KMS-11 (cell line): Measurements from ENCODE around the gene TSPAN1.

Source experiments
- H2AFZ ChIP-seq: fragments of 200-600 bp; sonication (generic); 2 replicates; pipeline ENCODE4 v1.6.1; 2016; ENCODE audit warnings: antibody characterized with exemption, mixed run types, low read depth
- H3K27ac ChIP-seq: fragments of 200-600 bp; sonication (generic); 2 replicates; pipeline ENCODE4 v1.6.1; 2016; ENCODE audit warnings: mild to moderate bottlenecking, mixed run types
- H3K27me3 ChIP-seq: fragments of 200-600 bp; sonication (generic); 2 replicates; pipeline ENCODE4 v1.6.1; 2017; ENCODE audit warnings: mild to moderate bottlenecking, low read depth, mixed run types, moderate library complexity; ENCODE audit not compliant: insufficient read depth
- H3K36me3 ChIP-seq: fragments of 200-600 bp; sonication (generic); 2 replicates; pipeline ENCODE4 v1.6.1; 2017; ENCODE audit warnings: mild to moderate bottlenecking, mixed run types; ENCODE audit not compliant: insufficient read depth
- H3K4me1 ChIP-seq: fragments of 200-600 bp; sonication (generic); 2 replicates; pipeline ENCODE4 v1.6.1; 2016; ENCODE audit warnings: mild to moderate bottlenecking, low read depth, mixed run types; ENCODE audit not compliant: poor library complexity, severe bottlenecking
- H3K4me2 ChIP-seq: fragments of 200-600 bp; sonication (generic); 2 replicates; pipeline ENCODE4 v1.7.0; 2016; ENCODE audit warnings: mild to moderate bottlenecking, mixed run types
- H3K4me3 ChIP-seq: fragments of 200-600 bp; sonication (generic); IDR thresholded peaks from 2 replicates; pipeline ENCODE4 v1.6.1; 2017; ENCODE audit warnings: low read depth, low read length, mixed read lengths; ENCODE audit not compliant: insufficient read depth
- H3K79me2 ChIP-seq: fragments of 200-600 bp; sonication (generic); 2 replicates; pipeline ENCODE4 v1.6.1; 2016; ENCODE audit warnings: low read depth, mixed run types; ENCODE audit not compliant: insufficient read depth
- H3K9ac ChIP-seq: fragments of 200-600 bp; sonication (generic); 2 replicates; pipeline ENCODE4 v1.6.1; 2016; ENCODE audit warnings: mild to moderate bottlenecking, mixed run types
- H4K20me1 ChIP-seq: fragments of 200-600 bp; sonication (generic); 2 replicates; pipeline ENCODE4 v1.6.1; 2016; ENCODE audit warnings: mild to moderate bottlenecking, mixed run types; ENCODE audit not compliant: insufficient read depth
- CTCF ChIP-seq: fragments of 200-600 bp; sonication (generic); conservative IDR thresholded peaks from 2 replicates; pipeline ENCODE4 v1.6.1; 2017; ENCODE audit warnings: low read depth, mild to moderate bottlenecking, antibody characterized with exemption, low read length, moderate library complexity, mixed read lengths

The TSPAN1 gene

DNA sequence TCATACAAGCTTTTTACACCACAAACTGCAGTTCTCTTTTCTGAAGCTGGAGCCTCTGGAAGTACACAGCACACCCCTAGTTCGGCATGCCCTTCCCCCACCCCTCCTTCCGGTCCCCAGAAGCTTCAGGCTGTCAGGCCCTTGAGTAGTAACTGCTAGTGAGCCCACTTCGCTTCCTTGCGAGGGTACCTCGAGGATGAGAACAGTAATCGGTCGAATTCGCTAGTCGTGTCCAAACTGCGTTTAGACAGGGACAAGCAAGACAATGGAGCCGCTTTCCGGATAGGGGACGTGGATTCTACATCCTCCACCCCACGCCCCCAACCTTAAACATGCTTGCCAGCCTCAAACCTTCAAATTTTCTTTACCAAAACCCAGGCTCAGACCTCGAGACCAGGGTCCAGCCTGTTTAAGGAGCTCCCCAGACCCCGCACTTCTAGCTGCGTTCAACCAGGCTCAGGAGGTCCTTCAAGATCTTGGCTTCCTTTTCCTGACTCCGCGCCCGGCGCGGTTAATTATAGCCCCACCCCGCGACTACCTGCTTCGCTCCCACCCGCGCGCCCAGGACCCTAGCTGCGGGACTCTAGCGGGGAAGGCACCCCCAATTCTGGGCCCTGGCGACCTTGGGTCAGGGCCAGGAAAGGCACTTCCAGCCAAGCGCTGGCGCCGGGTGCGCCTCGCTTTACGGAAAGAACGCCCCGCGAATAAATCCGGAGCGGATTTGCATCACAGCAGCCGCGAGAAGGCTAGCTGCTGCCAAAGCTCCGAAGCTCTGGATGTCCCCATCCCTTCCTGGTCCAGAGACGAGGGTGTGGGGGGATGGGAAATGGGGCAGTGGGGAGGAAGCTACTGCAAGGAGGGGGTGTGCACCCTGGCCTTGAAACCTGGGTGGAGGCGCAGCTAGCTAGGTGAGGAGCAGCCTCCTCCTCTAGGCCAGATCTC lies 8.1 kb upstream of the TSPAN1 start:
- Histone ChIP-seq H3K4me1 (no peaks in the 10 kb centered on the region), H3K79me2 (no peaks in the 10 kb centered on the region), H2AFZ (no peak overlapping the region), H3K36me3 (no peaks in the 10 kb centered on the region), H3K27ac (no peak overlapping the region), H4K20me1 (no peaks in the 10 kb centered on the region), H3K4me2 (no peak overlapping the region), H3K9ac (no peak overlapping the region), H3K4me3 (no peak overlapping the region), H3K27me3 (no peaks in the 10 kb centered on the region)
- no peak for TF ChIP-seq CTCF

- Histone ChIP-seq H3K36me3 (no peaks in the 10 kb centered on the region), H3K4me2 (no peak overlapping the region), H3K27me3 (no peaks in the 10 kb centered on the region), H3K9ac (no peak overlapping the region), H3K4me1 (peaks cover 9% of the 10 kb centered on the region), H4K20me1 (no peaks in the 10 kb centered on the region), H3K79me2 (no peaks in the 10 kb centered on the region), H2AFZ (no peak overlapping the region), H3K27ac (no peak overlapping the region), H3K4me3 (no peak overlapping the region)
- TF ChIP-seq CTCF: no peak
Observed at GRCh38 chr1:46168477-46168876, 6.4 kb upstream of the TSPAN1 start.

- H3K36me3 ChIP-seq: no peaks in the 10 kb centered on the region
- no peak for TF ChIP-seq CTCF
- H2AFZ ChIP-seq: no peak overlapping the region
- H3K4me1 ChIP-seq: peaks cover 13% of the 10 kb centered on the region
- H3K27me3 ChIP-seq: no peaks in the 10 kb centered on the region
- no peak overlapping the region for H3K27ac ChIP-seq
- H3K9ac ChIP-seq: no peak overlapping the region
- no peaks in the 10 kb centered on the region for H3K79me2 ChIP-seq
- no peak overlapping the region for H3K4me2 ChIP-seq
- no peaks in the 10 kb centered on the region for H4K20me1 ChIP-seq
- no peak overlapping the region for H3K4me3 ChIP-seq
Observed at GRCh38 chr1:46169811-46170454, 5.0 kb upstream of the TSPAN1 start.

GRCh38 chr1:46171351-46171750 lies 3.5 kb upstream of the TSPAN1 start:
- H3K79me2 ChIP-seq: no peaks in the 10 kb centered on the region
- H3K4me3 ChIP-seq: no peak overlapping the region
- H3K9ac ChIP-seq: no peak overlapping the region
- H3K36me3 ChIP-seq: no peaks in the 10 kb centered on the region
- no peak overlapping the region for H3K27ac ChIP-seq
- no peaks in the 10 kb centered on the region for H3K27me3 ChIP-seq
- TF ChIP-seq CTCF: no peak
- H4K20me1 ChIP-seq: no peaks in the 10 kb centered on the region
- H3K4me2 ChIP-seq: no peak overlapping the region
- no peak overlapping the region for H2AFZ ChIP-seq
- H3K4me1 ChIP-seq: peaks cover 13% of the 10 kb centered on the region
